Sigmoid colon (tissue), 7 donors: ENCODE measurements around the gene SNX24. TPM values are rescaled to one million over a fixed set of nuclear protein-coding genes. Genes with fewer than 3 reads are reported as not detected.

Experiments used
- DNase-seq: peaks from one replicate; pipeline ENCODE4 v3.0.0-alpha.2; 2019
- H3K27ac ChIP-seq, 4 donors: fragments of 200-600 bp; sonication (generic); one replicate each; pipeline ENCODE4 v1.5.1; 2016 to 2019; ENCODE audit warnings: mild to moderate bottlenecking in 1 of 4
- H3K27me3 ChIP-seq, 3 donors: fragments of 200-600 bp; sonication (generic); one replicate each; pipeline ENCODE4 v1.5.1; 2019; ENCODE audit warnings: mild to moderate bottlenecking in 1 of 3
- H3K36me3 ChIP-seq, 4 donors: fragments of 200-600 bp; sonication (generic); one replicate each; pipeline ENCODE4 v1.5.1; 2016 to 2019
- H3K4me1 ChIP-seq, 4 donors: fragments of 200-600 bp; sonication (generic); one replicate each; pipeline ENCODE4 v1.5.1; 2017 to 2019
- H3K4me3 ChIP-seq, 4 donors: fragments of 200-600 bp; sonication (generic); one replicate each; pipeline ENCODE4 v1.5.1; 2017 to 2019; ENCODE audit warnings: mild to moderate bottlenecking in 2 of 4, moderate library complexity in 1 of 4
- H3K9me3 ChIP-seq, 4 donors: fragments of 200-600 bp in 3 of 4; sonication (generic) in 3 of 4; one replicate each; pipeline versions ENCODE4 v1.5.1 to v1.6.1; 2013 to 2019
- EP300 ChIP-seq, 4 donors: sonication (generic); formaldehyde crosslinking; IDR thresholded peaks; one replicate each; pipeline ENCODE4 v1.6.1; 2017; ENCODE audit warnings: antibody characterized with exemption in 4 of 4
- POLR2A ChIP-seq, 2 donors: fragments of 450-650 bp; IDR thresholded peaks; one replicate each; pipeline ENCODE4 v1.6.1; 2016; ENCODE audit warnings: antibody characterized with exemption in 2 of 2, mild to moderate bottlenecking in 2 of 2, moderate library complexity in 2 of 2
- POLR2AphosphoS5 ChIP-seq, 4 donors: sonication (generic); formaldehyde crosslinking; IDR thresholded peaks; one replicate each; pipeline ENCODE4 v1.6.1; 2017; ENCODE audit warnings: antibody characterized with exemption in 4 of 4
- WGBS, 2 donors: extraction: QIAGEN DNeasy Blood & Tissue Kit; methylation state at CpG; one replicate each; pipeline ENCODE4 v1.1.7; 2013; 5-methylcytosine and 5-hydroxymethylcytosine counted together
- intact Hi-C: fragments of 100-400 bp; cut with DNase I; formaldehyde crosslinking; loops from one replicate; pipeline ENCODE4 v1.15.1; 2023
- polyA plus RNA-seq, 3 donors: library from polyadenylated mRNA; stranded (reverse); fragments of 200-250 nt; gene quantifications; one replicate each; pipeline ENCODE4 v1.2.3, GENCODE V29; 2013
- total RNA-seq, 4 donors: library from RNA; depleted of rRNA; stranded (reverse); fragments of >200 nt; gene quantifications; one replicate each; pipeline ENCODE4 v1.1.0, GENCODE V29; 2016
- TF ChIP-seq, protein P1 (sequence below), 4 experiments: fragments of 450-650 bp in 3 of 4; fragments of 200-600 bp in 1 of 4; IDR thresholded peaks; one replicate each; pipeline ENCODE4 v1.5.1; 2016 to 2019; ENCODE audit warnings: antibody characterized with exemption in 4 of 4, mild to moderate bottlenecking in 3 of 4, moderate library complexity in 2 of 4
- donor health status: healthy with polysubstance abuse.
- donor health status: Bipolar disorder and iron deficiency.
- donor health status: healthy.

SNX24 gene
- total and polyA plus RNA-seq, 7 donors: 7.3 to 28.2 (median 10.7) TPM

DNA sequence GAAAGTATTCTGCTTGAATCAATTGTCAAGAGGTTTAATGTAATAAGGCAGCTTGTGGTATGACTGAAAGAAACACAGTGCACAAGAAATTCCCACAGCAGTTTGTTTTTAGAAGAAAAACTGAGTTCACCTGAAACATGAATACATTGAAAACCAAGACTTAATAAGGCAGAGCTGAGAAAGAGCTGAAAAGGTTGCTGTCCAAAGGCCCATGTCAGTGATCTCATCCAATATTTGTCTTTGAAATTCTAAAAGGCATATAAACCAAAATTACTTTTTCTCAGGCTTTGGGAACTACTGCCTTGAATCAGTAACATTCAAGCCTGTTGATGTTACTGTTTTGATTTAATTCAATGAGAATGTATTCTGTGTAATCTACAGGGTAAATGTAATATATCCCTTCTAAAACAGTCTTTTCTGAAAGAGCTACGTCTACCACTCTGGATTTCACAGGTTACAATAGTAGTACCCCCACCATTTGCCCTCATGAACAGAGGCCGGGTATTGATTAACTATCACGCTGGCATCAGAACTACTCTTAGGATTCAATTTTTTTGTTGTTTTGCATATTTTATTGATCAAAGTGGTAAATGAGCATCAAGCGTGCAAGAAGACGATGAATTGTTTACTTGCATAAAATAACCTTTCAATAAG lies 133.4 kb downstream of the SNX24 start:
- no peaks in the 10 kb centered on the region for H3K9me3 ChIP-seq
- TF ChIP-seq, protein P1, sequence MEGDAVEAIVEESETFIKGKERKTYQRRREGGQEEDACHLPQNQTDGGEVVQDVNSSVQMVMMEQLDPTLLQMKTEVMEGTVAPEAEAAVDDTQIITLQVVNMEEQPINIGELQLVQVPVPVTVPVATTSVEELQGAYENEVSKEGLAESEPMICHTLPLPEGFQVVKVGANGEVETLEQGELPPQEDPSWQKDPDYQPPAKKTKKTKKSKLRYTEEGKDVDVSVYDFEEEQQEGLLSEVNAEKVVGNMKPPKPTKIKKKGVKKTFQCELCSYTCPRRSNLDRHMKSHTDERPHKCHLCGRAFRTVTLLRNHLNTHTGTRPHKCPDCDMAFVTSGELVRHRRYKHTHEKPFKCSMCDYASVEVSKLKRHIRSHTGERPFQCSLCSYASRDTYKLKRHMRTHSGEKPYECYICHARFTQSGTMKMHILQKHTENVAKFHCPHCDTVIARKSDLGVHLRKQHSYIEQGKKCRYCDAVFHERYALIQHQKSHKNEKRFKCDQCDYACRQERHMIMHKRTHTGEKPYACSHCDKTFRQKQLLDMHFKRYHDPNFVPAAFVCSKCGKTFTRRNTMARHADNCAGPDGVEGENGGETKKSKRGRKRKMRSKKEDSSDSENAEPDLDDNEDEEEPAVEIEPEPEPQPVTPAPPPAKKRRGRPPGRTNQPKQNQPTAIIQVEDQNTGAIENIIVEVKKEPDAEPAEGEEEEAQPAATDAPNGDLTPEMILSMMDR (IDR thresholded peaks at IDR 0.05): no peak
- TF ChIP-seq POLR2A (IDR thresholded peaks at IDR 0.05) (no peak), EP300 (IDR thresholded peaks at IDR 0.05) (no peak), POLR2AphosphoS5 (IDR thresholded peaks at IDR 0.05) (no peak)
- no peaks in the 10 kb centered on the region for H3K27me3 ChIP-seq
- no peaks in the 10 kb centered on the region for H3K36me3 ChIP-seq
- H3K4me1 ChIP-seq: no peaks in the 10 kb centered on the region
- H3K4me3 ChIP-seq: no peak overlapping the region
- intact Hi-C loops: no loop called here
- no peak overlapping the region for H3K27ac ChIP-seq
- DNase-seq: no peak
- WGBS, 2 donors: 76 to 97% methylated on average over 5 of the region's 5 CpGs

DNA sequence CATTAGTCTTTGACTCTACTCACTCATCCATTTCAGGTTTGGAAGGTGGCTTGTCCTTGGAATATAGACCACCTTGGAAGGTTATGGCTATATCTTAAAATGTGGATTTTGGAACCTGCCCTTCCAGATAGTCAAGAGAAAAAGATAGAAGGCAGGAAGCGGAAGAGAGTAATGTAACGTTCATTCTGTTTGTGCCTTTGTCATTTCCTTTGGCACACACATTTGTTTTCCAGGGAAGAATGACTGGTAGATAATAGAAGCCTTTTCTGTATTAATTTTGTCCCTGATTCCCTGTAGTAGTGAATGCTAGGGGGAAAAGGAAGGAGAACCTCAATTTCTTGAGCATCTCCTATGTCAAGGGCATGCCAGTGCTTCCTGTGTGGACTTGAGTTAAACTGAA lies 136.4 kb downstream of the SNX24 start:
- intact Hi-C loops: no loop called here
- Histone ChIP-seq H3K4me1 (no peaks in the 10 kb centered on the region), H3K27ac (no peak overlapping the region), H3K27me3 (no peaks in the 10 kb centered on the region), H3K9me3 (no peaks in the 10 kb centered on the region), H3K36me3 (no peaks in the 10 kb centered on the region), H3K4me3 (no peak overlapping the region)
- no peak for TF ChIP-seq POLR2A (IDR thresholded peaks at IDR 0.05)
- TF ChIP-seq, protein P1 (IDR thresholded peaks at IDR 0.05): no peak
- TF ChIP-seq POLR2AphosphoS5 (IDR thresholded peaks at IDR 0.05): no peak
- no peak for TF ChIP-seq EP300 (IDR thresholded peaks at IDR 0.05)
- 72 to 93% methylated on average over 2 of the region's 2 CpGs for WGBS, 2 donors
- no peak for DNase-seq

GRCh38 chr5:122982376-122982775 lies 137.0 kb downstream of the SNX24 start:
- H3K9me3 ChIP-seq: no peaks in the 10 kb centered on the region
- DNase-seq: no peak
- H3K4me3 ChIP-seq: no peak overlapping the region
- 0 to 53% methylated on average over 1 of the region's 1 CpG for WGBS, 2 donors
- no peaks in the 10 kb centered on the region for H3K36me3 ChIP-seq
- no peaks in the 10 kb centered on the region for H3K27me3 ChIP-seq
- TF ChIP-seq, protein P1 (IDR thresholded peaks at IDR 0.05): no peak
- TF ChIP-seq EP300 (IDR thresholded peaks at IDR 0.05) (no peak), POLR2A (IDR thresholded peaks at IDR 0.05) (no peak), POLR2AphosphoS5 (IDR thresholded peaks at IDR 0.05) (no peak)
- no peak overlapping the region for H3K27ac ChIP-seq
- intact Hi-C loops: no loop called here
- no peaks in the 10 kb centered on the region for H3K4me1 ChIP-seq

GRCh38 chr5:122984425-122984824 lies 139.0 kb downstream of the SNX24 start:
- no peaks in the 10 kb centered on the region for H3K4me1 ChIP-seq
- H3K9me3 ChIP-seq: no peaks in the 10 kb centered on the region
- H3K4me3 ChIP-seq: no peak overlapping the region
- H3K27me3 ChIP-seq: no peaks in the 10 kb centered on the region
- no peaks in the 10 kb centered on the region for H3K36me3 ChIP-seq
- no peak for DNase-seq
- 88 to 95% methylated on average over 3 of the region's 3 CpGs for WGBS, 2 donors
- no peak for TF ChIP-seq EP300 (IDR thresholded peaks at IDR 0.05)
- no peak for TF ChIP-seq POLR2AphosphoS5 (IDR thresholded peaks at IDR 0.05)
- TF ChIP-seq, protein P1 (IDR thresholded peaks at IDR 0.05): no peak
- no peak for TF ChIP-seq POLR2A (IDR thresholded peaks at IDR 0.05)
- intact Hi-C loops: no loop called here
- no peak overlapping the region for H3K27ac ChIP-seq
